ENCODE results near the gene CACNA2D2.

CACNA2D2 gene

GRCh38 chr3:50464569-50464968 lies 38.9 kb downstream of the CACNA2D2 start:
- DNase-seq (ENCODE audit: low read depth, low spot score), result no peak

GRCh38 chr3:50459785-50460184 lies 43.6 kb downstream of the CACNA2D2 start:
- DNase-seq (ENCODE audit: low read depth, low spot score), result no peak

GRCh38 chr3:50457988-50458387 lies 45.4 kb downstream of the CACNA2D2 start:
- DNase-seq (ENCODE audit: low read depth, low spot score), result no peak

DNA sequence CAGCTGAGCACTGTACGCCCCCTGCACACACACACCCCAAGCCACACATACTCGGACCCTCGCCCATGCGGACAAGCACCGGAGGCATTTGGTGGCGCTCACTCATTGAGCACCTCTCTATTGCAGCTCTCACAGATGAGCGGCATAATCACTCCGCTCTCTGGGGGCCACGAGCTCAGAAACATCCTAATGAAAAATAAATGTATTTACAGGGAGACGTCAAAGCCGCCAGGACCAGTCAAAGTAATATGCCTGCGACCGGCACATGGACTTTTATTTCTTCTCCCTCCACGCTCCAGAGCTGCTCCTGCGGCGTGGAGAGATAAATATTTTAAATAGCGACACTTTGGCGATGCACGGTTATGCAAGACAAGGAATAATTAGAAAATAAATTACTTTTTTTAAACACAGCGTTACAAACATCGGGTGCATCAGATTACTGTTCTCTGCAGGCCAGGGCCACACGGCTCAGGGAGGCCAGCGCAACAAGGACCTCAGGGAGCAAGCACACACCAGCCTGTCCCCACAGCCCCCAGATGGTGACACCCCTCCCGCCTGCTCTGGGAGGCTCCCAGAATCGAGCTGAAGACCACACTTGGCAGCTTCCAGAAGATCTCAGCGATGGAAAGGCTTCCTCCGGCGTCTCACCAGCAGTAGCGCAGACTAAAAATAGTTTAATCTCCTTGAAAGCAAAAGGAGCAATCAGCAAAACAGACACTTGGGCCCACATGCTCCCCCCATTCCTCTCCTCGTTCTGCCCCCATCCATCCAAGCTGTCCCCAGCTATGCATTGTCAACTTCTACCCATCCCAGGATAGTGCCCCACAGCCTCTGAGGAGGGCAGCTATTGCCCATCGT lies 48.0 kb downstream of the CACNA2D2 start:
- DNase-seq (ENCODE audit: low read depth, low spot score), result no peak

DNA sequence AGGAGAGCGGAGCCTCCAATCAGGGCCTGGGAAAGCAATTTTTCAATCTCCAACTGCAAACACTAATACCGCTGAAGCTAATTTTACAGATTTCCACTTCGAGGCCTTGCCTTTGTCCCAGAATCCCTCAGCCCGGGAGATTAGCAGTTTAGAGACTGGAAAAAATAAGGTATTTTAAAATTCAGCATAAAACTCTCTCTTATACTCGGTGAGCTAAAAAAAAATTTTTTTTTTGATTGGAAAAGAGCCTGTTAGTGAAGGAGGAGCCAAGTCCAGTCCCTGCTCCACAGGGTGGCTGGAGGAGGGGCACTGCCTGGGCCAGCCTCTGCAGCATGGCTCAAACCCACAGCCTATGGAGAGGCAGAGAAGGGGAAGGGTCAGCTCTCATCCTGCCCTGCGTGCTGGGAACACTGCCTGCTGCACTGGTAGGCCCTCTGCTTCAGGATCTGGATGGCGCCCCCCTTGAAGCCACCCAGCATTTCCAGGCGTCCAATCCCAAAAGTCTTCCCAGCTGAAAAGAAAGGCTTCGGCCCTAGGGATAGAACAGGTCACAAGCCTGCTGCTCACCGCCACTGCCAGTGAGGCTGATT lies 48.9 kb downstream of the CACNA2D2 start:
- DNase-seq (ENCODE audit: low read depth, low spot score), result no peak

DNA sequence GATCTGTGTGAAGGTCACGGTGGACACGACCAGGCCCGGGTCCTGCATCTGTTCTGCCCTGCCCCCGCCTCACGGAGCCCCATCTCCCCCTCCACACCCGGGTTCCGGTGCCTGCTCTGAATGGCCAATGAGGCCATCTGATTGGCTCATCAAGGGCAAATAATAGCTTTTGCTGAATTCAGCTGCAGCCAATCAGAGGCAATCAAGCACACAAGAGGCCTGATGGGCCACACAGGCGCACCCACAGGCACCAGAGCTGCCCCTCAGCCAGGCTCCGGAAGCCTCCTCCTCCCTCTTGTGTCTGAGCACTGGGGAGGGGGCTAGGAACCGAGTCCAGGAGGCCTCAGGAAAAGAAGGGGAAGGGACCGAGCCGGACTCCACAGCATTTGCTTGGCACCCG lies 49.5 kb downstream of the CACNA2D2 start:
- no peak for DNase-seq (ENCODE audit: low read depth, low spot score)

DNA sequence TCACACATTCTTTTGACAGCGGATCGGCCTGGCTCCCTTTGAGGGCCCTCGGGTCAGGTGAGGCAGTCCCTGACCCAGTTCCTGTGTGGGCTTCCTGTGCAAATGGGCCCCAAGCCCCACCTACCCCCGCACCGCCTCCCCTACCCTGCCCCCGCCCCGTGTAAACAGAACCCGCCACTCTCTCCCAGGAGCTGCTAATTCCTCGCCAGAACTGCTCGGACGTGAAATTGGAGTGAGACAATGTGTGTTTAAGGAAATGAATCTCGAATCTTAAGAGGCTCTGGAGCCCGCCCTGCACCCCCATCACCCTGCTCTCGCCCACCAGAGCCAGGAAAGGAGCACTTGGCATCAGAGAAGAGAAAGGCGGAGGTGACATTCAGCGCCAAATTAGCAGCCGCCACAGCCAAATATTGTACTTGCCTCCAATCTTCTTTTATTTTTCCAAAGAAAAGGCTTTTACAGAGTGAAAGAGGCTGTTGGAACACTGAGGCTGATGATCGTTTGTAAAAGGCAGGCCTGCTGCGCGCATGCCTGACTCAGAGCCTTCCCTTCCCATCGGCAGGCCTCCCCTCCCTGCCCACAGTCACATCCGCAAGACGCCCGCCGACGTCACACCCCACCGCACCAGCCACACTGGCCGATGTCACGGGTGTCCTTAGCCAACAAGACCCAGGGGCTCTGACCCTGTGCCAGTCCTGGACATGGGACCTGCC lies 53.1 kb downstream of the CACNA2D2 start:
- no peak for DNase-seq (ENCODE audit: low read depth, low spot score)

- DNase-seq (ENCODE audit: low read depth, low spot score), result no peak
These were observed 54.5 kb downstream of the CACNA2D2 start for GRCh38 chr3:50448752-50449539.

DNA sequence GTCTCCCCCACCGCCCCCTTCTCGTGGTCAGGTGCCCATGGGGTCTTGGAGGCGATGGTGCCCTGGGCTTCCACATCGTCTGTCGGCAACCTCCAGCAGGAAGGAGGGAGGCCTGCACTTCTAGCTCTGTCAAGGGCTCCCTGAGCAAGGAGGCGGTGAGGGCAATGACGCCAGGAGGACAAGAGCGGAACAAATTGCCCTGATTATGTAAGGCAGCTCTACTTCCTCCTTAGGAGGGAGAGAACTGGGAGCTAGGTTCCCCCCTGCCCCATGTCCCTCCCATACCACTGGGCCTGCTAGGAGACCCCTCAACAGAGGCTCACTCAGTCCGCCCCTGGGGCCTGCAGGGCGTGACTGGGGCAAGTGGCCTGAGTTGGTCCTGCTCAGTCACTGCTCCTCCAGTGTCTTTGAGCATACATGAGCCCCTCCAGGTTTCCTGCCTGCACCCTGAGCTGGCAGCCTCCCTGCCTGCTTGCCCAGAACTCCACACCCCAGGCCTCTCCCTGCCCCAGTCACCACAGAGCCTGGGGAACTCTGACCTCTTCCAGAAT lies 56.1 kb downstream of the CACNA2D2 start:
- DNase-seq (ENCODE audit: low read depth, low spot score), result no peak

- no peak for DNase-seq (ENCODE audit: low read depth, low spot score)
These were observed 57.5 kb downstream of the CACNA2D2 start for GRCh38 chr3:50445919-50446318.

GRCh38 chr3:50444782-50445181 lies 58.7 kb downstream of the CACNA2D2 start:
- DNase-seq (ENCODE audit: low read depth, low spot score), result no peak

- no peak for DNase-seq (ENCODE audit: low read depth, low spot score)
These were observed 59.2 kb downstream of the CACNA2D2 start for GRCh38 chr3:50444213-50444612.

DNA sequence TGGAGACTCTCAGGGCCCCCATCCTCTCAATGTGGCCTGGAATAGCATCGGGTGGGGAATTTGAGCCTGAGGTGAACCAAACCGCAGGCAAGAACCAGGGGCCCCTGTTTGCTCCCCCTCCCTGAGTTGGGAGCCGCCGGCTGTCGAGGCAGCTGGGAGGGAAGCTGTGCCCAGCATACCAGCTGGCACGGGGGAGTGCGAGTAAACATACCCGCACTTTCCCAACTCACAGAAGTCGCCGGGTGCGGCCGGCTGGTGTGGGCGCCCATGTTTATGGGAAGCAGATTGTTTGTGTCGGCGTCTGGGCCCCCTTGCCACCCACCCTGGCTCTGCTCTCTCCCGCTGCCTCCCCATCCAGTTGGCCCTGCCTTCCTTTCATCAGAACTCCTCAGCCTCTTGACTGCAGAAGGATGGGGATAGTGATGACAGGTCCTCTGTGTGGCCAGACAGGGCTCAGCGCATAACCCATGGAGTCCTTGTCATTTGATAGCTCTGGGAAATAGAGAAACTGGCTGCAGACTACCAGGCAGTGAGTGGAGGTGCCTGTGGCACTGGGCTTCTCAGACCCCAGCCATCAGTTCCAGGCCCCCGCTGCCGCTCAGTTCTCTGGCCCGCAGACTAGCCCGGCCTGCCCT lies 60.4 kb downstream of the CACNA2D2 start:
- DNase-seq (ENCODE audit: low read depth, low spot score), result no peak

GRCh38 chr3:50441424-50442217 lies 61.8 kb downstream of the CACNA2D2 start:
- DNase-seq (ENCODE audit: low read depth, low spot score), result no peak

DNA sequence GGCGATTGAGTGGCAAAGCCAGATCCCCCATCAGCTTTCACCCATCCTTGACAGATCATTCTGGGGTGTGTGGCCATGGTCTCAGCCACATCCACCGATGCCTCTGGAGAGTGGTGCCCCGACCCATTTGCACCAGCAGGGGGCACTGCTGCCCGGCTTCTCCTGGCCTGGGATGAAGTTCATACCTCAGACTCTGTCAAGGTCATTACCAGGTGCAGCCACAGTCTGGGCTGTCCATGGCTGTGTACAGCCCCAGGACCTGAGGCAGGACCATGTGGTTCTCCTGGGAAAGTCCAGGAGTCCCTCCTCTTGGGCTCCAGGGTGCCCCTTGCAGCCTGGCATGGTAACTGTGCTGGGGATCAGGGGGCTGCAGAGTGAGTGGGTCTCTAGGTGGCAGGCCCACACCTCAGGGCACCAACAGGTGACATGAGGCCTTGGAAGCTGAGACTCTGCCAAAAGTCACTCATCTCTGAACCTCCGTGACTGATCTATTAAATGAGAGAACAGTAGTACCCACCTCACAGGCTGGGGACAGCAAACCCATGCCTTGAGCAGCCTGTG lies 67.2 kb downstream of the CACNA2D2 start:
- DNase-seq (ENCODE audit: low read depth, low spot score), result no peak

- DNase-seq (ENCODE audit: low read depth, low spot score), result no peak
These were observed 67.9 kb downstream of the CACNA2D2 start for GRCh38 chr3:50435371-50436113.

- no peak for DNase-seq (ENCODE audit: low read depth, low spot score)
These were observed 69.5 kb downstream of the CACNA2D2 start for GRCh38 chr3:50433954-50434353.

DNA sequence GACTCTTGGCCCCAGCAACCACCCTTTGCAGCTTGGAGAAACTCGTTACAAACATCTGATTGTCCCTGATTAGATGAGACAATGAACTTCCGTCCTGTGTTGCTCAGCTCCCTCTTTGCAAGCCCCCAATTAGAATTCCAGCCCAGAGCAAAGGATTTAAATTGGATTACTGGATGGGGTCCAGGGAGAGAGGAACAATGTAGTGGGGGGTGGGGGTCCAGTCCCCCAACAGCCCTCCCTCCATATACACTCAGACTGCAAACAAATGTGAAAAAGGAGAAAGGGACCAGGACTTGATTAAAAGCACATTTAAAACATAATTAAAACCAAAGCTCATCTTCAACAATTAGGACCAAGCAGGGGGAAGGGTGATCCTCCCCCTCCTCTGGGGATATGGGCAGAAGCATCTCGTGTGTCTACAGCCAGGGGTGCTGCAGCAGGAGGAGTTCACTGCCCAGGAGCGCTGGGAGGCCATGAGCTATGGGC lies 72.4 kb downstream of the CACNA2D2 start:
- no peak for DNase-seq (ENCODE audit: low read depth, low spot score)

DNA sequence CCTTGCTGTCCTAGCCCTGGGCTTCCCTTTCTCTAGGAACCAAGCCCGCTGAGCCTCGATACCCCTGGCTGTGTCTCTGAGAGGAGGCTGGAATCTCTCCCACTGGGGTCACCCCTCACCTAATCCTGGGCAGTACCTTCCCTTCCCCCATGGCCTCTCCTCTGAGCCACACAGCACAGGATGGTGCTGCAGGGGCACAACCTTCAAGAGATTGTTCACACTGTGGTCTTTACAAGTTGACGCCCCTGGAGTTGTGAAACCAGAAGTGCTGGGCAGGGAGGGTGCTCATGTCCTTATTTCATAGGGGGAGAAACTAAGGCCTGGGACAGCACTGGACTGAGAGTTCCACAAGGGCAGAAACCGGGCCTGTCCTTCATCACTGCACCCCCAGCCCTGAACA lies 73.2 kb downstream of the CACNA2D2 start:
- no peak for DNase-seq (ENCODE audit: low read depth, low spot score)

All from smooth muscle cell of the brain vasculature (primary cell).